Endothelial cell of umbilical vein (primary cell): ENCODE data around the gene PTCH1. TPM values are rescaled to one million over a fixed set of nuclear protein-coding genes. Genes with fewer than 3 reads are reported as not detected.

ENCODE experiments used
- BruUV-seq: library from RNA; stranded (reverse); fragments of 400-500 nt; replicated peaks from 2 replicates; lab custom pipeline; 2021; lab: Mats Ljungman, UMichigan
- CTCF ChIA-PET: fragments of 300-600, 350-600 bp; sonication (Branson Sonifier 250); formaldehyde crosslinking; loops from one replicate; lab custom pipeline; 2021; ENCODE audit warnings: antibody characterized with exemption, inconsistent platforms; lab: Charles Lee
- POLR2A ChIA-PET: fragments of 300-600, 350-600 bp; sonication (Branson Sonifier 250); formaldehyde crosslinking; loops from one replicate; lab custom pipeline; 2021; ENCODE audit warnings: antibody characterized with exemption, inconsistent platforms; lab: Charles Lee
- DNase-seq: peaks from one replicate; pipeline ENCODE4 v3.0.0-alpha.2; 2011; ENCODE audit warnings: low read depth, low spot score
- FAIRE-seq: peaks from 2 replicates; lab custom pipeline; 2011; peaks lifted over from hg19 to GRCh38; lab: Jason Lieb, UNC
- H2AFZ ChIP-seq: 2 replicates; pipeline ENCODE4 v1.6.0; 2012; ENCODE audit warnings: low read depth, low read length, control low read depth, inconsistent platforms
- H3K27ac ChIP-seq: 2 replicates; pipeline ENCODE4 v1.5.1; 2011; ENCODE audit warnings: low read depth, mild to moderate bottlenecking, control low read depth, low read length, moderate library complexity; ENCODE audit not compliant: insufficient read depth
- H3K27me3 ChIP-seq, 2 experiments: 2 replicates each; pipeline versions ENCODE4 v1.6.0 to v1.6.1; 2011; ENCODE audit warnings: low read length in 2 of 2, mixed read lengths in 1 of 2; ENCODE audit not compliant: control insufficient read depth in 2 of 2, insufficient read depth in 2 of 2
- H3K36me3 ChIP-seq, 2 experiments: 2 replicates in 1 of 2; 3 replicates in 1 of 2; pipeline ENCODE4 v1.5.1; 2011; ENCODE audit warnings: low read length in 2 of 2, mild to moderate bottlenecking in 1 of 2, moderate library complexity in 1 of 2; ENCODE audit not compliant: control insufficient read depth in 2 of 2, insufficient read depth in 2 of 2; ENCODE audit errors: extremely low read depth in 1 of 2
- H3K4me1 ChIP-seq: 3 replicates; pipeline ENCODE4 v1.5.1; 2011; ENCODE audit warnings: mild to moderate bottlenecking, low read length; ENCODE audit not compliant: control insufficient read depth, insufficient read depth; ENCODE audit errors: extremely low read depth
- H3K4me2 ChIP-seq: 2 replicates; pipeline ENCODE4 v1.6.1; 2011; ENCODE audit warnings: low read length, control low read depth, mixed read lengths; ENCODE audit not compliant: insufficient read depth
- H3K4me3 ChIP-seq, 3 experiments: fragments of 200-600 bp in 1 of 3; sonication (generic), shearing (Covaris generic) in 1 of 3; replicated peaks in 1 of 3; 2 replicates each; pipeline ENCODE4 v1.5.1; 2011 to 2016; ENCODE audit warnings: control low read depth in 3 of 3, low read length in 3 of 3, mild to moderate bottlenecking in 2 of 3, inconsistent platforms in 1 of 3, low read depth in 1 of 3, moderate library complexity in 1 of 3; ENCODE audit not compliant: insufficient read depth in 1 of 3
- H3K79me2 ChIP-seq: 2 replicates; pipeline ENCODE4 v1.6.0; 2012; ENCODE audit warnings: low read length, inconsistent platforms; ENCODE audit not compliant: control insufficient read depth, insufficient read depth
- H3K9ac ChIP-seq: replicated peaks from 2 replicates; pipeline ENCODE3; 2011; ENCODE audit warnings: low read length, control low read depth; ENCODE audit not compliant: insufficient read depth; ENCODE audit errors: extremely low read depth
- H3K9me1 ChIP-seq: replicated peaks from 3 replicates; pipeline ENCODE4 v1.6.0; 2011; ENCODE audit warnings: mild to moderate bottlenecking, low read length; ENCODE audit not compliant: control insufficient read depth, insufficient read depth; ENCODE audit errors: extremely low read depth
- H3K9me3 ChIP-seq: replicated peaks from 2 replicates; pipeline ENCODE4 v1.5.1; 2012; ENCODE audit warnings: low read length, inconsistent platforms; ENCODE audit not compliant: control insufficient read depth, insufficient read depth
- H4K20me1 ChIP-seq: replicated peaks from 2 replicates; pipeline ENCODE3; 2011; ENCODE audit warnings: mild to moderate bottlenecking, low read length; ENCODE audit not compliant: control insufficient read depth, insufficient read depth; ENCODE audit errors: extremely low read depth
- EZH2 ChIP-seq: IDR thresholded peaks from 2 replicates; pipeline ENCODE4 v1.6.1; 2012; ENCODE audit warnings: borderline replicate concordance, low read depth, mild to moderate bottlenecking, moderate library complexity, low read length, inconsistent platforms; ENCODE audit not compliant: severe bottlenecking
- FOS ChIP-seq: IDR thresholded peaks from 2 replicates; pipeline ENCODE4 v1.6.1; 2011; ENCODE audit warnings: mild to moderate bottlenecking, low read length, moderate library complexity, borderline replicate concordance; ENCODE audit not compliant: insufficient read depth
- GATA2 ChIP-seq: IDR thresholded peaks from 2 replicates; pipeline ENCODE4 v1.7.0; 2011; ENCODE audit warnings: low read depth, mild to moderate bottlenecking, moderate library complexity, mixed read lengths, low read length; ENCODE audit not compliant: insufficient read length, insufficient read depth
- JUN ChIP-seq: IDR thresholded peaks from 2 replicates; pipeline ENCODE4 v1.6.1; 2011; ENCODE audit warnings: borderline replicate concordance, low read depth; ENCODE audit not compliant: insufficient read length, insufficient read depth
- MAX ChIP-seq: IDR thresholded peaks from 2 replicates; pipeline ENCODE4 v1.6.1; 2011; ENCODE audit not compliant: insufficient read depth, insufficient read length
- MYC ChIP-seq: IDR thresholded peaks from one replicate; pipeline ENCODE4 v1.6.1; 2011; ENCODE audit warnings: mild to moderate bottlenecking, low read depth, low read length
- POLR2A ChIP-seq: IDR thresholded peaks from 2 replicates; pipeline ENCODE4 v1.6.1; 2012; ENCODE audit warnings: low read depth, mild to moderate bottlenecking, control low read depth, low read length
- POLR2AphosphoS5 ChIP-seq: IDR thresholded peaks from 2 replicates; pipeline ENCODE4 v1.6.1; 2012; ENCODE audit warnings: low read depth, mild to moderate bottlenecking, control low read depth, low read length, moderate library complexity; ENCODE audit not compliant: insufficient read depth
- dilution Hi-C: fragments of 300-500 bp; cut with MboI; formaldehyde crosslinking; loops from one replicate; pipeline ENCODE4 v1.15.0; 2019; ENCODE audit warnings: low sequenced_read_pairs; ENCODE audit not compliant: extremely low pct_ligation_motif_present
- intact Hi-C: fragments of 100-400 bp; cut with micrococcal nuclease; formaldehyde crosslinking; loops from one replicate; pipeline ENCODE4 v1.10.0; 2022
- polyA plus RNA-seq, 4 experiments: library from polyadenylated mRNA; depleted of rRNA in 3 of 4; stranded (reverse) in 3 of 4; unstranded in 1 of 4; fragments of >200 nt; gene quantifications; 2 replicates each; pipeline versions ENCODE4 v1.2.1 to v1.2.3, GENCODE V29; 2011 to 2012; ENCODE audit warnings: missing spikeins in 1 of 4
- total RNA-seq: library from RNA; stranded (reverse); gene quantifications from 2 replicates; pipeline ENCODE4 v1.2.3, GENCODE V29; 2021
- TF ChIP-seq, protein P1 (sequence below), 2 donors: IDR thresholded peaks; 1 replicate in 1 of 2; 2 replicates in 1 of 2; pipeline ENCODE4 v1.5.1; 2011; ENCODE audit warnings: low read length in 2 of 2, mild to moderate bottlenecking in 2 of 2, moderate library complexity in 2 of 2, control low read depth in 1 of 2, inconsistent platforms in 1 of 2, low read depth in 1 of 2; ENCODE audit not compliant: insufficient read depth in 1 of 2; ENCODE audit errors: extremely low read depth in 1 of 2

The PTCH1 gene
- total and polyA plus RNA-seq, 2 donors (not counting 3 experiments of a cell fraction or from before 2014, with no cell fraction given): 3.9 to 12.1 TPM

DNA sequence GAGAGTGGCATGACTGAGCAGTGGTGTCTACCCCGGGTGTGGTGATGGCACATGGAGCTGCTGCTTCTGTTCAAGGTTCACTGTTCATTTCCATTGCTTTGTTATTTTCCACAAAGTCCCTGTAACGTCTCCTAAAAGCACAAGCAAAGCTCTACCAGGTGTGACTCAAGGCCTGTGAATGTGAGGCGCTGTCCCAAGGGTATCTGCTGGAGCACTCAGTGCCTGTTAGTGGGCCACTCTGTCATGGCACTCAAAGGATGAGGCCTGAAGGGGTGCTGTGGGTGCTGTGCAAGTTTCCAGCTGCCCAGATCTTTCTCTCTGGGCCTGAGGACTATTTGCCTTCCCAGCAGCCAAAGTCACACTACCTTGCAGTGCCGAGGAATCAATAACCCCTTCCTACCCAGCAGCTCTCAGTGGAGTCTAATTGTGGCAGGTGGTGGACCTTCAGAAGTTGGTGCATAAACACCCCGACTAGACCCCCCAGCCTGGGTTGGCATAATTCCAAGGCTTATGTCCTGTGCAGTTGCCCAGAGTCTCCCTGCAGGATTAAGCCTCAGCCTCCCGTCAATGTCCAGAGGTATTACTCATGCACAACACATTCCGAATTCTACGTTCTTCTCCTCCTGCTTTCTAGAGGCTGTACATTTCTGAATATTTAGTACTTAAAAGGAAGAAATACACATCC is 17.4 kb upstream of the PTCH1 start:
- no peak for FAIRE-seq

More for the DNA sequence above, 17.4 kb upstream of the PTCH1 start:
- no peaks in the 10 kb centered on the region for H3K9me3 ChIP-seq
- intact Hi-C loops (no loop called here), dilution Hi-C loops (no loop called here)
- DNase-seq: no peak
- H3K4me2 ChIP-seq: no peak overlapping the region
- H3K9ac ChIP-seq: no peak overlapping the region
- peaks cover 3 to 6% of the 10 kb centered on the region in 2 experiments for H3K27me3 ChIP-seq
- no peak overlapping the region for H3K27ac ChIP-seq
- no peak overlapping the region for H3K4me3 ChIP-seq
- H3K79me2 ChIP-seq: no peaks in the 10 kb centered on the region
- no peaks in the 10 kb centered on the region for H3K4me1 ChIP-seq
- BruUV-seq: no TSS peak
- H2AFZ ChIP-seq: no peak overlapping the region
- no peaks in the 10 kb centered on the region for H4K20me1 ChIP-seq
- CTCF ChIA-PET: no interaction called here
- POLR2A ChIA-PET: no interaction called here
- H3K9me1 ChIP-seq: no peaks in the 10 kb centered on the region
- H3K36me3 ChIP-seq: no peaks in the 10 kb centered on the region
- TF ChIP-seq POLR2AphosphoS5 (no peak), JUN (no peak), GATA2 (no peak), EZH2 (no peak), MYC (no peak), FOS (no peak), MAX (no peak), POLR2A (no peak)
- TF ChIP-seq, protein P1, sequence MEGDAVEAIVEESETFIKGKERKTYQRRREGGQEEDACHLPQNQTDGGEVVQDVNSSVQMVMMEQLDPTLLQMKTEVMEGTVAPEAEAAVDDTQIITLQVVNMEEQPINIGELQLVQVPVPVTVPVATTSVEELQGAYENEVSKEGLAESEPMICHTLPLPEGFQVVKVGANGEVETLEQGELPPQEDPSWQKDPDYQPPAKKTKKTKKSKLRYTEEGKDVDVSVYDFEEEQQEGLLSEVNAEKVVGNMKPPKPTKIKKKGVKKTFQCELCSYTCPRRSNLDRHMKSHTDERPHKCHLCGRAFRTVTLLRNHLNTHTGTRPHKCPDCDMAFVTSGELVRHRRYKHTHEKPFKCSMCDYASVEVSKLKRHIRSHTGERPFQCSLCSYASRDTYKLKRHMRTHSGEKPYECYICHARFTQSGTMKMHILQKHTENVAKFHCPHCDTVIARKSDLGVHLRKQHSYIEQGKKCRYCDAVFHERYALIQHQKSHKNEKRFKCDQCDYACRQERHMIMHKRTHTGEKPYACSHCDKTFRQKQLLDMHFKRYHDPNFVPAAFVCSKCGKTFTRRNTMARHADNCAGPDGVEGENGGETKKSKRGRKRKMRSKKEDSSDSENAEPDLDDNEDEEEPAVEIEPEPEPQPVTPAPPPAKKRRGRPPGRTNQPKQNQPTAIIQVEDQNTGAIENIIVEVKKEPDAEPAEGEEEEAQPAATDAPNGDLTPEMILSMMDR (IDR thresholded peaks at IDR 0.05; ENCODE audit: extremely low read depth in 1 of 2, insufficient read depth in 1 of 2, low read depth in 1 of 2, low read length in 2 of 2): no peak
